ENCODE measurements around the gene TPRG1L.

TPRG1L gene

DNA sequence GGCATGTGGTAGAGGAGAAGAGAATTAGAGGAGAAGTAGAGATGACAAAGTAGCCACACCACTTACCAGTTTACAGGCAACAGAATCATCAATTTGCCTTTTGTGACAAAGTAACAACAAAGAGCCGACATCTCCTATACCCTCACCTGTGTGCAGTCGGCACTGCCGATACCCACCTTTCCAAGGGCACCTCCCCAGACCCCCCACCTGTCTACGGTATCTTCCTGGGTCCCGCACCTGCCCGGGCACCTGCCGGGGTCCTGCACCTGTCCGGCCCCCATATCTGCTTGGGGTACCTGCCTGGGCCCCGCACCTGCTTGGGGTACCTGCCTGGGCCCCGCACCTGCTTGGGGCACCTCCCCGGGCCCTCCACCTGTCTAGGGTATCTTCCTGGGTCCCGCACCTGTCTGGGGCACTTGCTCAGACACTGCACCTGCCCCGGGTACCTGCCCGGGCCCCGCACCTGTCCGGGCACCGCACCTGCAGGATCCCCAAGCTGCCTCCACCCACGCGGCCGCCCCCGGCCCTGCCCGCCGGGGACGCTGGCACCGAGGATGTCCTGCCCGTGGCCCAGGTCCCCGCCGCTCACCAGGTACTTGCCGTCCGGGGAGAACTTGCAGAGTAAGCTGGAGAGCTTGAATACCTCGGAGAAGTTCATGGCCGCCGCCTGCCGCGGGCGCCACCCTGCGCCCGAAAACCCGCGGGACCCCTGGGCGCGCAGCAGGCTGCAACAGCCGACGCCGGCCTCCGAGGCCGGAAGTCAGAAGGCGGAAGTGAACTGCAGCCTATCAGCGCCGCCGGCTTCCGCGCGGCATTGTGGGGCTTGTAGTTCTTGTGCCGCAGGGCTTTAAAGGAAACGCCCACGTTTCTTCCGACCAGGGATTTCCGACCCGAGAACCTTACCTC, 24.8 kb downstream of the TPRG1L start, which contains the start of gene WRAP73:
WRAP73 (minus strand) TSS at position 762 of the 906 bp plus-strand sequence; CDS start at position 658, 104 bp downstream.
- TF ChIP-seq, protein P1, sequence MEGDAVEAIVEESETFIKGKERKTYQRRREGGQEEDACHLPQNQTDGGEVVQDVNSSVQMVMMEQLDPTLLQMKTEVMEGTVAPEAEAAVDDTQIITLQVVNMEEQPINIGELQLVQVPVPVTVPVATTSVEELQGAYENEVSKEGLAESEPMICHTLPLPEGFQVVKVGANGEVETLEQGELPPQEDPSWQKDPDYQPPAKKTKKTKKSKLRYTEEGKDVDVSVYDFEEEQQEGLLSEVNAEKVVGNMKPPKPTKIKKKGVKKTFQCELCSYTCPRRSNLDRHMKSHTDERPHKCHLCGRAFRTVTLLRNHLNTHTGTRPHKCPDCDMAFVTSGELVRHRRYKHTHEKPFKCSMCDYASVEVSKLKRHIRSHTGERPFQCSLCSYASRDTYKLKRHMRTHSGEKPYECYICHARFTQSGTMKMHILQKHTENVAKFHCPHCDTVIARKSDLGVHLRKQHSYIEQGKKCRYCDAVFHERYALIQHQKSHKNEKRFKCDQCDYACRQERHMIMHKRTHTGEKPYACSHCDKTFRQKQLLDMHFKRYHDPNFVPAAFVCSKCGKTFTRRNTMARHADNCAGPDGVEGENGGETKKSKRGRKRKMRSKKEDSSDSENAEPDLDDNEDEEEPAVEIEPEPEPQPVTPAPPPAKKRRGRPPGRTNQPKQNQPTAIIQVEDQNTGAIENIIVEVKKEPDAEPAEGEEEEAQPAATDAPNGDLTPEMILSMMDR (IDR thresholded peaks at IDR 0.05; ENCODE audit: low read depth, low read length): no peak
- Histone ChIP-seq H3K4me1 (no peaks in the 10 kb centered on the region), H3K9me3 (no peaks in the 10 kb centered on the region), H3K4me3 (ENCODE audit: low read depth, low read length) (peak within 1 kb of the TSS; percentile 69), H3K27me3 (0 out of 2 replicates have a peak, but pooled peaks cover 3% of the 10 kb centered on the region), H3K36me3 (no peaks in the 10 kb centered on the region)
- DNase-seq: peak; percentile 82

DNA sequence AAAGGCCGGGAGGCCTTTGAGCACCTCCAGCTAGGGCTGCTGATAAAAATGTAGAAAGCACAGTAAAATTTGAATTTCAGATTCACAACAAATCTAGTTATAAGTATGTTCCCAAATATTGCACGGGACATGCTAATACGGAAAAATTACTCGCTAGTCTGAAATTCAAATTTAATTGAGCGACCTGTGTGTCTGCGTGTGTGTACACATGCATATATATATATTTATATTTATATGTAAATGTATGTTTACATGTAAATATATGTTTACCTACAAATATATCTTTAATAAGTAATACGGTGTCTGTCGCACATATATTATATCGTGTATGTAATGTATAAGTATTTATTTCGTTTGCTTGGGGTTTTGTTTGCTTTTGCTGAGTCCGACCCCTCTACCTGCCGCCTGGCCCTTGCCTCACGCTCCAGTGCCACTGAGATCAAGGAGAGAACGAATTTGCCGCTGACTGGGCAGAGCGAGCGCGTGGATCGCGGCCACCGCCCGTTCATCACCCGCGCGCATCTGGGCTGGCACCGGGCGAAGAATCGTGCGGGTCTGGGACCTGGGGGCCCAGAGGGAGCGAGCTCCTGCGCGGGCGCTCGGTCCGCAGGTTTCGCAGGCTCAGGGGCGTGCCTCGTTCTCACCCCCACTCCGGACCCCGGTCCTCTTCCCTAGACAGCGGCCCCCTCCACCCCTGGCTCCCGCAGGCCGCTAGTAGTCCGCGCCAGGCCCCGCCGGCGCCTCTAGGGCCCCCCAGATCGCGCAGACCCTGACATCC, 25.6 kb downstream of the TPRG1L start:
- no peaks in the 10 kb centered on the region for H3K36me3 ChIP-seq
- H3K4me1 ChIP-seq: no peaks in the 10 kb centered on the region
- TF ChIP-seq, protein P1 (IDR thresholded peaks at IDR 0.05; ENCODE audit: low read depth, low read length): no peak
- DNase-seq: no peak
- no peak overlapping the region for H3K4me3 ChIP-seq (ENCODE audit: low read depth, low read length)
- H3K27me3 ChIP-seq: 0 out of 2 replicates have a peak, but pooled peaks cover 3% of the 10 kb centered on the region
- no peaks in the 10 kb centered on the region for H3K9me3 ChIP-seq

DNA sequence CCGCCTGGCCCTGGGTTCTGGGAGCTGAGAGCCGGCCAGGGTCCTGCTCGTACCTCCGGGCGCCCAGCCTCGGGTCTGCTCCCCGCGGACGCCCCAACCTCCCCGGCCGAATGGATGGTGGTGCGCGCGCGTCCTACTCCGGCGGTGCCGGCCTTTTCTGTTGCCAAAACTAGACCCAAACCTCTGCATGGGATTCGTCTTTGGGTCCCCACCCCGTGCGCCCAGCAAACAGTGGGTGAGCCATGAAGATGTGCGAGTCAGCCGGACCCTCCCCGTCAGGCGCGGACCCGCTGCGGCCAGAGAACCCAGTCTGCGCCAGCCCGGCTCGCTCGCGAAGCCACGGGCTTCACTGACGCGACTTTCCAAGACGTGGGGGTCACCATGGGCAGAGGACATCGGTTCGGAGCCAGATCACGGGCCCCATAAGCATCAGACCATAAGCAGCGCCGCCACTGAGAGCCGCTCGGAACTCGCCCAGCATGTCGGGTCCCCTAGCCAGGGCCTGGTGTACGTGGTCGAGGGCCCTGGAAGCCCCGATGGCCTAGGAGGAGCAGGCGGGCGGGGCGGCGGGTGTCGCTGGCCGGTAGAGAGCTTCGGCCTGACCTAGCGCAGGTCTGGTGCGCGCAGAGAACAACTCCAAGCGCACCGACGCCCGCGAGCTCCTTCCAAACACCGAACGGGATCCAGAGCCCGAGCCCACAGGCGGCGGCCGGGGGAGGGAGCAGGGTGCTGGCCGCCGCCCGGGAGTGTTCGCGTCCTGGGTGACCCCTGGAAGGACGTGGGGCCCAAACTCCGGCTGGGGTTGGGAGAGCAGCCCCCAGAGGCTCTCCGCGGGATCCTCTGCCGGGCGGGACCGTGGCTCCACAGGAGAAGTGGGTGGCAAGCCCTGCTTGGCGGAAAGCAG, 26.5 kb downstream of the TPRG1L start:
- Histone ChIP-seq H3K4me3 (ENCODE audit: low read depth, low read length) (peak overlapping the region; percentile 24; the same call in 1 of the 2 replicates), H3K4me1 (no peaks in the 10 kb centered on the region), H3K36me3 (no peaks in the 10 kb centered on the region), H3K9me3 (no peaks in the 10 kb centered on the region), H3K27me3 (0 out of 2 replicates have a peak, but pooled peaks cover 3% of the 10 kb centered on the region)
- TF ChIP-seq, protein P1 (IDR thresholded peaks at IDR 0.05; ENCODE audit: low read depth, low read length): no peak
- no peak for DNase-seq

DNA sequence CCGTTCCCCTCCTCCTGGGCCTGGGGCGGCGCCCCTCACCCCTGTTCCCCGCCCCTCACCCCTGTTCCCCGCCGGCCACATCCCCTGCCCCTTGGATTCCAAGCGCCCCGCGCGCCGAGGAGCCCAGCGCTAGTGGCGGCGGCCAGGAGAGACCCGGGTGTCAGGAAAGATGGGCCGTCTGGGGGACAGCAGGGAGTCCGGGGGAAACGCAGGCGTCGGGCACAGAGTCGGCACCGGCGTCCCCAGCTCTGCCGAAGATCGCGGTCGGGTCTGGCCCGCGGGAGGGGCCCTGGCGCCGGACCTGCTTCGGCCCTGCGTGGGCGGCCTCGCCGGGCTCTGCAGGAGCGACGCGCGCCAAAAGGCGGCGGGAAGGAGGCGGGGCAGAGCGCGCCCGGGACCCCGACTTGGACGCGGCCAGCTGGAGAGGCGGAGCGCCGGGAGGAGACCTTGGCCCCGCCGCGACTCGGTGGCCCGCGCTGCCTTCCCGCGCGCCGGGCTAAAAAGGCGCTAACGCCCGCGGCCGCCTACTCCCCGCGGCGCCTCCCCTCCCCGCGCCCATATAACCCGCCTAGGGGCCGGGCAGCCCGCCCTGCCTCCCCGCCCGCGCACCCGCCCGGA, 27.2 kb downstream of the TPRG1L start, which contains the start of gene TP73:
TP73 (plus strand) TSS at position 587 of the 618 bp plus-strand sequence. CDS start 29,850 bp downstream, outside the sequence.
- H3K27me3 ChIP-seq: 0 out of 2 replicates have a peak, but pooled peaks cover 3% of the 10 kb centered on the region
- H3K4me3 ChIP-seq (ENCODE audit: low read depth, low read length): peak within 1 kb of the TSS; percentile 51

More for the DNA sequence above, 27.2 kb downstream of the TPRG1L start, which contains the start of gene TP73:
- Histone ChIP-seq H3K9me3 (no peaks in the 10 kb centered on the region), H3K36me3 (no peaks in the 10 kb centered on the region), H3K4me1 (no peaks in the 10 kb centered on the region)
- DNase-seq: peak; percentile 47
- TF ChIP-seq, protein P1 (IDR thresholded peaks at IDR 0.05; ENCODE audit: low read depth, low read length): no peak
